ENCODE measurements around the gene SPRYD4.
A peak's percentile ranks its signal among the peaks of the same experiment; 100 is the strongest.
"Not testable (repeated sequence)": the region's sequence is repeated elsewhere in the genome, so short reads cannot be mapped to it uniquely, and the experiment has no call there.

The SPRYD4 gene

DNA sequence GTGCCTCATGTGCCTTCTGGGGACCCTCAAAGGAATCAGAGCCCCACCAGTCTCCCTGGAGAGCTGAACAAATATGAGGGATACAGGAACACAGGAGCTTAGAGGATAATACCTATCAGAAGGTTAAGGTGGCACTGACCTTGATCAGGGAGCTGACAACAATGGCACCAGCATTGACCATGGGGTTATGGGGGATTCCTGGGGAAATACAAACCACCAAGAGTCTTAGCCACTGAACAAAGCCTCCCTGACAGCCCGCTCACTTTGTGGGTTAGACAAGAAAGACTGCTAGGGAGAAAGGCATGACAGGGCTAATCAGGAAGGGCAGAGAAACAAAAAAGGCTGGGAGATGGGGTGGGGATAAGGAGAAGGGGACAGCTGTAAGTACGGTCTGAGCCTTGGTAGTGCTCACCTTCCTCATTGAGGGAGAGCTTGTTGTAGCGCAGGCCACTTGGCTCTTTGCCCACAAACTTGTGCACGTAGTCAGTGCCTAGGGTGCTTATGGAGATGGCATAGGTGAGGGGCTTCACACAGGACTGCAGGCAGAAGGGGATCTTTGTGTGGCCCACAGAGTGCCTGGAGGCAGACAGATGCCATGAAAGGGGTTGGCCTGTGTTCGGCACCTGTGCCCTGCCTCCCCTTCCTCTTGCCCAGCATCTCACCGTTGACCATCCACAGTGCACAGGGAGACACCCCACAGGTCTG, 9.3 kb downstream of the SPRYD4 start:
- DNase-seq = no peak

DNA sequence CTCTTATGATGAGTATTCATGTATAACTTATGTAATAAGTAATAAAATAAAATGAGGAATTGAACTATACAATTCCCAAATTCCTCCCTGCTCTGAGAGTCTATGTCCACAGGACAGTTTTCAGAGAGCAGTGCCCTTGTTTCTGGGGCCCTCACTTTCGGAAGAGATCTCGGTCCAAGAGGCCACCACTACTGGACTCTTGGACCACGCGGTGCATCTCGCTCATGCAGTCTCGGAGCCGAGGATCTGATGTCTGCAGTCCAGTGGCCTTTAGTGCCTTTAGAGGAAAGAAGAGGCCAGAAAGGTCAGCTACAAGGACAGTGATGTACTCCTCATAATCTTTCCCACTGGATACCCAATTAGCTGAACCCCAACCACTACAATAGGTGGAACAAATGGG, 11.2 kb downstream of the SPRYD4 start:
- DNase-seq = no peak

DNA sequence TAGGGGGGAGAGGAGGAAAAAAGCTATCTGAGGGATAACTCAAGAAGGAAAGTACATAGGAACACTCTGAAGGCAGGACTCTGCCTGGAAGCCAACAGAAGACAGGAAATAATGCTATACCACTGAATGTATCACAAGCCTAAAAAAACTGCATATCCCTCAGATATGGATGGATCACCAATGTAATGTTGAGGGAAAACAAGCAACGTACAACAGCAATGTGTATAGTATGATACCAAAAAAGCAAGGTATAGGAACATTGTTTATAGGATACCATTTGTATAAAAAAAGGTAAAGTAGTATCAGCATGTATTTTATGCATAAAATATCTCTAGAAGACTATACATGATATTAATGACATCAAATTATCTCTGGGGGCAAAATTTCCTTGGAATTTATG, 16.2 kb downstream of the SPRYD4 start:
- DNase-seq = no peak

DNA sequence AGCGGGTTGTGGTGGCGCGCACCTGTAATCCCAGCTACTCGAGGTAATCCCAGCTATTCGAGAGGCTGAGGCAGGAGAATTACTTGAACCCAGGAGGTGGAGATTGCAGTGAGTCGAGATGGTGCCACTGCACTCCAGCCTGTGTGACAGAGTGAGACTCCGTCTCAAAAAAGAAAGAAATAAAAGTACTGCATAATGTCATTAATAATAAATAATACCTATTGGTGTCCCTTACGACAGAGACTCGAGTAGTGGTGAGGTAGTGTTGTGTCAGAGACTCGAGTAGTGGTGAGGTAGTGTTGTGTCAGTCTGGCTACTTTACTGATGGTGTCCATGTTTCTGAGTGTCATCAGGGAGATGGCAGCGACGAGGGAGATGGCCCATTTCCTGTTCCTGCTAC, 18.3 kb downstream of the SPRYD4 start:
- no peak for DNase-seq

DNA sequence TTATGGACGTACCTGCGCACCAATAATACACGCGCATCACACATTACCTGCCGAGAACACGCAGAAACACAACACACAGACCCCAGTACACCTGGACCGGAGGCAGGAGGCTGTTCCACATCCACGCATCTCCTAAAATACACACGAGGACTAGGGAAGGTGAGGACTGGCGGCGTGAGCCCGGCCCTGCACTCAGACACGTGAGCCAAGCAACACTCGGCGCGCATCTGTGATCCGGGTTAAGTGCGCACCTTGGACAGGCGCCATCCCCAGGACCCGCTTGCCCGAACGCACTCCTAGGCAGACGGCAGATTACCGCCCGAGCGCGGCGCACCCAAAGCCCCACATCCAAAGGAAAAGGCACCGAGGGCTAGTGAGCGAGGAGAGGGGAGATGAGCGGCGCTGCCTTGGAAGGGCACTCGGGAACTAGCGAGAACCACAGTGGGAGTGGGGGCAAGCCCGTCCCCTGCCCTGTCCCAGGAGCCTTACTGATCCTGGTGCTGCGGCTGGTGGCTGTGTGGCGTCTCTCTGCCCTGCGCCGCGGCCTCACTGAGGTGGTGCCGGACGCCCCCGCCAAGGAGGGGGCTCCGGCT, 19.2 kb downstream of the SPRYD4 start:
- DNase-seq = peak; percentile 15

DNA sequence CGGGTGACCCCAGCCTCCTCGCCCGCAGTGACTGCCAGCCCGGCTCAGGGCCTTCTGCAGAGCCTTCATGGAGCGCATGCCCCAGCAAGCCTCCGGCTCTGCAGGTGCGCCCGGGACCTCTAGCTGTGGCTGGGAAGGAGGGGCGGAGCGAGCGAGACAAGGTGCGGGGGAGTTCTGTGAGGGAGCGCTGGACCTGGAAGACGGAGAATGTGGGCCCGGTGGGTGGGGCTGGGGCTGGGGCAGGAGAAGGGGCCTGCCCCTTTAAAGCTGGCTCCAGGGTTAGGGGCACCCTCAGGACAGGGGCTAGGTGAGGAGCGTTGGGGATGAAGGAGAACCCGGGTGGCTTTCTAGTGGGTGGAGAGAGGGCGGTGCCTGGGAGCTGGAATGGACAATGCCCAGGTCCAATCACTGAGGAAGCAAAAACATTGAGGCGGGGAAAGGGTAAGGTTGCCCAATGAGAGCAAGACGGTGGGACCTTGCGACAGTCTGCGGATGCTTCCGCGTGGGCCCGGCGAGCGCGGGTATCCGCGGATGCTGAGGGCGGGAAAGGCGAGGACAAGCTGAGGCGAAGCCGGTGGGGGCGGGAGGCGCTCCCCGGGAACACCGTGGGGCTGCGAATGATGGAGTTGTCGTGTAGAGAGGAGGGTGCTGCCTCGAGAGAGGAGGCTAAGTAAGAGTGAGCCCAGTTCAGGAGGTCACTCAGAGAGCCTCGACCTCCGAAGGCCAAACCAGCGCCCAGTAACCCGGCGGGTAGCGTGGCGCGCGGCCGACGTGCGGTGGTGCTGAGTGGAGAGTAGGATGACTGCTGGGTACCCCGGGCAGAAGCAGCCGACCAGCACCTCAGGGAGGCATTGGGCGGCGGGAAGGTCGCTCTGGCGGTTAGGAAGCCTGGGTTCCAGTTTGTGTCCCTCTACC, 19.9 kb downstream of the SPRYD4 start, which contains the start of gene GLS2:
GLS2 (minus strand) TSS at position 121 of the 915 bp plus-strand sequence; CDS start at position 78, 43 bp downstream.
- peak; percentile 53 for DNase-seq

DNA sequence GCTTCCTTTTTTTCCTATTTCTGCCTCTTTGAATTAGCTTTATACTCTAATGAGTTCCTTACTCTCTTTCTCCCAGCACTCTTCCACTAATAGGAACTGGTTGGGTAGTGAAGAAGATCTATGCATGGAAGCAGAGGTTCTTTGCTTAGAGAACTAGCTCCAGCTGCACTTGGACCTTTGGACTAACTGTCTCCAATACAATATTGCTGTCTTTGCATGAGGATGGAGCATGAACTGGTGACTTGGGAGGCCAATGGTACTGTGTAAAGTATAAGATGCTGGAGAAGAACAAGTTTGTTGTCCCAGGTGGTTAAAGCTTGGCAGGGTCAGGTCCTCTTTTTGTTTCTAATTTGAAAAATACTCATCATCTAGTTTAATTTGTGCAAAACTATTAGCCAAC, 22.0 kb downstream of the SPRYD4 start:
- DNase-seq = no peak

DNA sequence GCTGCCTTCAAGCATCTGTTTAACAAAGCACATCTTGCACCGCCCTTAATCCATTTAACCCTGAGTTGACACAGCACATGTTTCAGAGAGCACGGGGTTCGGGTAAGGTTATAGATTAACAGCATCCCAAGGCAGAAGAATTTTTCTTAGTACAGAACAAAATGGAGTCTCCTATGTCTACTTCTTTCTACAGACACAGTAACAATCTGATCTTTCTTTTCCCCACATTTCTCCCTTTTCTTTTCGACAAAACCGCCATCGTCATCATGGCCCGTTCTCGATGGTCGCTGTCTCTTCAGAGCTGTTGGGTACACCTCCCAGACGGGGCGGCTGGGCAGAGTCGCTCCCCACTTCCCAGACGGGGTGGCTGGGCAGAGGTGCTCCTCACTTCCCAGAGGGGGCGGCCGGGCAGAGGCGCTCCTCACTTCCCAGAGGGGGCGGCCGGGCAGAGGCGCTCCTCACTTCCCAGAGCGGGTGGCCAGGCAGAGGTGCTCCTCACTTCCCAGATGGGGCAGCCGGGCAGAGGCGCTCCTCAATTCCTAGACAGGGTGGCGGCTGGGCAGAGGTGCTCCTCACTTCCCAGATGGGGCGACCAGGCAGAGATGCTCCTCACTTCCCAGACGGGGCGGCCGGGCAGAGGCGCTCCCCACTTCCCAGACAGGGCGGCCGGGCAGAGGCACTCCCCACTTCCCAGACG, 25.2 kb downstream of the SPRYD4 start:
- DNase-seq = not testable (repeated sequence)

DNA sequence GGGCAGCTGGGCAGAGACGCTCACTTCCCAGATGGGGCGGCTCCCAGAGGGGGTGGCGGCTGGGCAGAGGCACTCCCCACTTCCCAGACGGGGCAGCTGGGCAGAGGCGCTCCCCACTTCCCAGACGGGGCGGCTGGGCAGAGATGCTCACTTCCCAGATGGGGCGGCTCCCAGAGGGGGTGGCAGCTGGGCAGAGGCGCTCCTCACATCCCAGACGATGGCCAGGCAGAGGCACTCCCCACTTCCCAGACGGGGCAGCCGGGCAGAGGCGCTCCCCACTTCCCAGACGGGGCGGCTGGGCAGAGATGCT, 25.7 kb downstream of the SPRYD4 start:
- DNase-seq = not testable (repeated sequence)

DNA sequence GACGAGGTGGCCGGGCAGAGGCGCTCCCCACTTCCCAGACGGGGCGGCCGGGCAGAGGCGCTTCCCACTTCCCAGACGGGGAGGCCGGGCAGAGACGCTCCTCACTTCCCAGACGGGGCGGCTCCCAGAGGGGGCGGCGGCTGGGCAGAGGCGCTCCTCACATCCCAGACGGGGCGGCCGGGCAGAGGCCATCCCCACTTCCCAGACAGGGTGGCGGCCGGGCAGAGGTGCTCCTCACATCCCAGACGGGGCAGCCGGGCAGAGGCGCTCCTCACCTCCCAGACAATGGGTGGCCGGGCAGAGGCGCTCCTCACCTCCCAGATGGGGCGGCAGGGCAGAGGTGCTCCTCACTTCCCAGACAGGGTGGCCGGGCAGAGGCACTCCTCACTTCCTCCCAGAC, 26.1 kb downstream of the SPRYD4 start:
- not testable (repeated sequence) for DNase-seq

DNA sequence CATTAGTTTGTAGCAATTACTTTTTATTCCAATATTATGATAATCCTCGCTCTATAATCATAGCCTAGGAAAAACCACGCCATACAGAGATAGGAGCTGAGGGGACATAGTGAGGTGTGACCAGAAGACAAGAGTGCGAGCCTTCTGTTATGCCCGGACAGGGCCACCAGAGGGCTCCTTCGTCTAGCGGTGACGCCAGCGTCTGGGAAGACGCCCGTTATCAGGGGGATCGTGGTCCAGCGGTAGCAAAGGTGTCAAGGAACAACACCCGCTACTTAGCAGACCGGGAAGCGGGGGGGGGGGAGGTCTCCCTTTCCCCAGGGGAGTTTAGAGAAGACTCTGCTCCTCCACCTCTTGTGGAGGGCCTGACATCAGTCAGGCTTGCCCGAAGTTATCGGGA, 28.3 kb downstream of the SPRYD4 start:
- not testable (repeated sequence) for DNase-seq

DNA sequence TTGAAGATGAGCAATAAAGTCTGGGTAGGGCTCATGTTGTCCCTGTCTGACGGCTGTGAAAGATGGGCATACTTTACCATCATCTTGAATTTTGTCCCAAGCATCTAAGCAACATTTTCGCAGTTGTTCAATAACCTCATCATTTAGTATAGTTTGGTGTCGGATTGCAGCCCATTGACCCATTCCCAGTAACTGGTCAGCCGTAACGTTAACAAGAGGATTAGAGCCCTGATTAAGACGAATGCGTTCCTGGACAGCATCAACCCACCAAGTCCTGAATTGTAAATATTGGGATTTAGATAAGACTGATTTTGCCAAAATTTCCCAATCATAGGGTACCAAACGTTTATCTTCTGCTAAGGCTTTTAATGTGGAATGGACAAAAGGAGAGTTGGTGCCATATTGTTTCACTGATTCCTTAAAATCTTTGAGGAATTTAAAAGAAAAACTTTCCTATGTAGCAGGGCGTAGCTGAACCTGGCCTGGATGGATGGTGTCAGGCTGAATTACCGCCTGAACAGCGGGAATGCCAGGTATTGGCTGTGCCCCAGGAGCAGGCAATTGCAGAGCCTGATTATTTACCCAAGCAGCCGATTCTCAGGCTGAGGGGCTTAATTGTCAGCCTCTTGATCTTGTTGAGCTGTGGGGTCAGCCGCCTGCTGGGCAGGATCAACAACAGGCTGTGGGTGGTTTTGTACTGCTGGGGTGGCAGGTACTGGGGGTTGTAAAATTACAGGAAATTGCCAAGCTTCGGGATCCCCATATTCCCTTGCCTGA, 29.9 kb downstream of the SPRYD4 start:
- not testable (repeated sequence) for DNase-seq

DNA sequence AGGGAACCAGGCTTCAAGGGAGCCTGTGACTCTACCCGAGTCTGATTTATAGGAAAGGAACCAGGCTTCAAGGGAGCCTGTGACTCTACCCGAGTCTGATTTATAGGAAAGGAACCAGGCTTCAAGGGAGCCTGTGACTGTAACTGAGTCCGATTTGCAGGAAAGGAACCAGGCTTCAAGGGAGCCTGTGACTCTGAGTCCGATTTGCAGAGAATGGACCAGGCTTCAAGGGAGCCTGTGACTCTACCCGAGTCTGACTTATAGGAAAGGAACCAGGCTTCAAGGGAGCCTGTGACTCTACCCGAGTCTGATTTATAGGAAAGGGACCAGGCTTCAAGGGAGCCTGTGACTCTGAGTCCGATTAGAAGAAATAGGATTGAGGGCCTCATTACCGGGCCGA, 31.1 kb downstream of the SPRYD4 start:
- not testable (repeated sequence) for DNase-seq

DNA sequence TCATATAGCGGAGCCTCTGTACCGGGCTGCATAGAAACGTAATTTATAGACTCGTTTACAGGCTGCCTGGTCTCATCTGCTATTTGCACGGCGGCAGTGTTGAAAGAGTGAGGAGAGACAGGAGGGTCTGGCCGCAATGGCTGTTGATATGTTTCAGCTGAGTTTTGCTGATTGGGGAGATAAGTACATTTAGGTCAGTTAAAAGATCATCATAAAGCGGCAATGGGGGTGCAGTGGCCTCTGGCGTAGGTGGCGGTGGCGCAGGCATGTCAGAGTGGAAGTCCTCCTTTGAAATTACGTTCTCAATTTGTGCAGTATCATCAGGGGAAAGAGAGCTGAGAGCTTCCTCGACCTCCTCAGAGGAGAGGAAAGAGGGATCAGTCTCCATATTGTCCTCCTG, 31.5 kb downstream of the SPRYD4 start:
- not testable (repeated sequence) for DNase-seq

DNA sequence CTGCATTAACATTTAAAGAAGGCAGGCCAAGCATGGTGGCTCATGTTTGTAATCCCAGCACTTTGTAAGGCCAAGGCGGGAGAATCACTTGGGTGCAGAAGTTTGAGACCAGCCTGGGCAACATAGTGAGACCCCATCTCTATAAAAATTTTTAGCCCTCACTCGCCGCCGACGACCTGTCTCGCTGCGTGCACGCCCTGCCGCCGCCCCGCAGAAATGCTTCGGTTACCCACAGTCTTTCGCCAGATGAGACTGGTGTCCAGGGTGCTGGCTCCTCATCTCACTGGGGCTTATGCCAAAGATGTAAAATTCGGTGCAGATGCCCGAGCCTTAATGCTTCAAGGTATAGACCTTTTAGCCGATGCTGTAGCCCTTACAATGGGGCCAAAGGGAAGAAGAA, 42.4 kb downstream of the SPRYD4 start:
- DNase-seq = no peak

DNA sequence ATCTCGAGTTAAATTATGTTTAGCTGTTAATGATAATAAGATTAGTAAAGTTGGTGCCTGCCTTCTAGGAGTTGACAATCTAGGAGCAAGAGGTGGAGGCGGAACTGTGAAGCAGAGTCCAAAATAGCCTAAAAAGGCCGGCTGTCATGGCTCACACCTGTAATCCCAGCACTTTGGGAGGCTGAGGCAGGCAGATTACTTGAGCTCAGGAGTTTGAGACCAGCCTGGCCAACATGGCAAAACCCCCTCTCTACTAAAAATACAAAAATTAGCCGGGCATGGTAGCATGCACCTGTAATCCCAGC, 45.6 kb downstream of the SPRYD4 start:
- DNase-seq = not testable (repeated sequence)

DNA sequence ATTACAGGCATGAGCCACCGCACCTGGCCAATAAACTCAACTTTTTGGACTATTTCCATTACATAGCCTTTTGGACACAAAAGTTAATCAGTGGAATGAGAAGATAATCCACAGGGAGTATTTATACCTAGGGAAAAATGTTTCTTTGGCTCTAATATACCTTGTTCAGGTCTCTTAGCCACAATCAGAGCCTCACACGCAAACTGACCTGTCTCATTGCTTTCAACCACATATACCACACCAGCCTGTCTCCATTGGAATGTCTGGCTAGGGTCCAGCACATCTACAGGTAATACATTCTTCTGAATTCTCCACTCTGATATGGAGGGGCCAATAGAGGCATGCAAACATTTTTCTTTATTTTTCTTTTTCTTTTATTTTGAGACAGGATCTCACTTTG, 49.5 kb downstream of the SPRYD4 start:
- DNase-seq = no peak

DNA sequence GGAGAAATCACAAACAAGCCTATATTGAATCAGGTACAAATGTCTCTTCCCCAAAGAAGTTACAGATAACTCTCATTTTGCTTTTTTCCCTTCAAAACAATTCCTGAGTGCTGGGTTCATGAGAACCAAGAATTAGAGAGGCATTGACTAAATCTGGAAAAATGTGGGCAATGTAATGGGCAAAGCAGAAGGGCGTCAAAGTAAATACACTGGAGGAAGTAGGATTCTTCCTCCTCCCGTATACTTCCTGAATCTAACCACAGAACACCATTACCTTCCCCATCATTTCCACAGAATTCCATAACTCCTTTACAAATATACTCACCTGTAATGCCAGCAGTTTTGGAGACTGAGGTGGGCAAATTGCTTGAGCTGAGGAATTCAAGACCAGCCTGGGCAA, 50.2 kb downstream of the SPRYD4 start:
- no peak for DNase-seq

DNA sequence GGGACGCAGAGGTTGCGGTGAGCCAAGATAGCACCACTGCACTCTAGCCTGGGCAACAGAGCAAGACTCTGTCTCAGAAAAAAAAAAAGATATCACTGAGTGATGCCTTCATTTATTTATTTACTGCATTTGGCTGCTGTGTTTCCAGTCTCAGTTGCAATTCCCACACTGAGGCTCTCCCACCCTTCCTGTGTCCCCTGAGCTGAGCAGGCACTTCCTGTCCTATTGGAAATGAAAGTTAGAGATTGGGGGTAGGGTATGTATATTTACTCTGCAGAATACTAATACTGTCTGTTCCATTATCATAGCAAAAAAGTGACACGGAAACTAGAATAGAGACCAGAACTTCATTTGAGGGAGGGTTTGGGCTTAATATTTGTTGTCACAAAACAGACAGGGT, 51.7 kb downstream of the SPRYD4 start:
- DNase-seq = no peak

DNA sequence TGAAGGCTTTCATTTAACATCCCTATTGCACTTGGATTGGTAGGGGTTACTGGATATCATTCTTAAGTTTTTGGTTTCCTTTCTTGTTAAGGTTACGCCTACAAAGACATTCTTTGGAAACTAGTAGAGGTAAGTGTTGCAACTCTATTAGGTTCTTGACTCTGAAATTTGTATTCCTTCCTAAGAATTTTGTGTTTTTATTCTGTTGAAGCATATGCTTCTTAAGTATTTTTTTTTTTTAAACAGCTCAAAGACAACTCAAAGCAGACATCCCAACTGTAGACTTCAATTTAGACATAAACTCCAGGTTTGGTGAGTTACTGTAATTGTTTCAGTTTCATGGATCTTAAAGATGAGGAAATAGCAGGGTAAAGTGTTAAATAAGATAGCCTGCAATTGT, 52.1 kb downstream of the SPRYD4 start:
- no peak for DNase-seq

DNA sequence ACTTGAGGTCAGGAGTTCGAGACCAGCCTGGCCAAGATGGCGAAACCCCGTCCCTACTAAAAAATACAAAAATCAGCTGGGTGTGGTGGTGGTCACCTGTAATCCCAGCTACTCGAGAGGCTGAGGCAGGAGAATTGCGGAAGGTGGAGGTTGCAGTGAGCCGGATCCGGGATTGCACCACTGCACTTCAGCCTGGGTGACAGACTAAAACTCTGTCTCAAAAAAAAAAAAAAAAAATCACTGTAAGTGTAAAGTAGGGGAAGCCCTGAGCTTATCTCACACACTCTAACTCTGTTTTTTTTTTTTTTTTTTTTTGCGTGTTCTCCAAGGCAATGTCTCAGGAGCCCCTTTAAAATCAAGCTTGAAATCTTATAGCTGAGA, 52.8 kb downstream of the SPRYD4 start:
- DNase-seq = no peak

DNA sequence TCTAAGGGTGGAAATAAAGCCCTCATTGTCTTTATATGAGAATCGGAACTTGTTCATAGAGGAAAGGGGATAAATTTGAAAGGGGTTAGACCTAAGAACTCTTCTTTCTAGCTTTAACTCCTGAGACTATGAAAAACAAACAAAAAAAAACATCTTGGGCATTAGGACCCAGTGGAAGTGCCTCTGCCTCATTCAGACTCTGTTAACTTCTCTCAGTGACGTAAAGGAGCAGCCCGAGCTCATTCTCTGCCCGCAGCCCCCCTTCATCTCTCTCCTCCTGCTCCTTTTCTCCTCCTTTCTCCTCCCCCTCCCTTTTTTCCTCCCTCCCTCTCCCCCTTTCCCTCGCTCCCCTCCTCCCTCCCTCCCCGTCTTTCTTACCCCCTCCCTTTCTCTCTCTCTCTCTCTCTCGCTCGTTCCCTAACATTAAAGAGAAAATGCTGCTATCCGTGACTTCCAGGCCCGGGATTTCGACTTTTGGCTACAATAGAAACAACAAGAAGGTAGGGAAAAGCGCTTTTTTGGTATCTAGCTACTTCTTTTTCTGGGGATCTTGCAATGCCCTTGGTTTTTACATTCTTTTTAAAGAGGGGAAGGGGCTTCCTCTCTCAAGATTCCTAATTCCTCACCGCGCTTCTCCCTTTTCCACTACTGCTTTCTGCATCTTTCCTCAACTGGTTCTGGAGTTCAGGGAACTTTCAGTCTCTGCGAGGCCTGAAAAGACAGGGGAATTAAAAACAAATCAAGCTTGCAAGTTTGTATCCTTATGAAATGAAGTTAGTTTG, 53.4 kb downstream of the SPRYD4 start, which contains the start of gene RBMS2:
RBMS2 (plus strand) TSS at position 231 of the 782 bp plus-strand sequence; CDS start at position 435, 204 bp downstream.
- no peak for DNase-seq
